GM10248 (cell line): ENCODE data around the gene LENEP.

Source experiments
- CTCF ChIA-PET: fragments of 300-600 bp; sonication (Branson Sonifier 250); formaldehyde crosslinking; extraction: SDS; loops from one replicate; lab custom pipeline; 2021; ENCODE audit warnings: antibody characterized with exemption; lab: Yijun Ruan, JAX
- POLR2A ChIA-PET: fragments of 350-650 bp; sonication (Branson Sonifier 250); formaldehyde crosslinking; extraction: SDS; loops from one replicate; lab custom pipeline; 2020; ENCODE audit warnings: antibody characterized with exemption; lab: Yijun Ruan, JAX
- DNase-seq: peaks from one replicate; pipeline ENCODE4 v3.0.0; 2012; ENCODE audit errors: extremely low spot score
- CTCF ChIP-seq: IDR thresholded peaks from 2 replicates; pipeline ENCODE4 v1.5.1; 2012; ENCODE audit warnings: mild to moderate bottlenecking, low read depth; ENCODE audit errors: extremely low read depth, missing control alignments, control extremely low read depth

Gene LENEP

DNA sequence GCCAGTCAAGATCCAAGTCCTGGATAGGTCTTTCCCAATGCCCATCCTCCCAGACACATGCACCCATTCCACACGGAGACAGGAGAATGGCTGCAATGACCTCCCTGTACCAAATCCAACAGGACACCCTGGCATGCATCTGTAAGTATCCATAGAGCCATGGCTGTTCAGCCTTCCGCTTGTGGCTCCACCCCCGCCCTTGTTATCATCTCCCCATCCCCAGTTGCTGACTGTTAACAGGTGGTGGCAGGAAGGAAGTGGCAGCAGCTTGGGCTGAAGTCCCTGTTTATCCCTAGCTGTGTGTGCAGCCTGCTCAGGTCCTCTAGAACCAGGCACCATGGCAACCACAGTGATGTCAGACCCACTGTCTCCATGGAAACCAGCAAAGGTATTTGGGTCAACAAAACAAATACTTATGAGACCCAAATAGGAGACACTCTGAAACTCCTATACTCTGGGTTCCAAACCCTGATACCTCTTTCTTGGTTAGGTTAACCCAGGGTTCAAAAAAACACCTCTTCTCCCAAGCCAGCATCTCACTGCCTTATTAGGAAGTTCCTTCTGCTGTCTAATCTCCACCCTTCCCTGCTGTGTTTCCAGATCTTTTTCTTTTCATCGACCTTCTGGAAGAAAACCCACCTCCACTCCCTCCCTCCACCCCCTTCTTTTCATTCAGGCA is 38.2 kb upstream of the LENEP start:
- DNase-seq: peak; percentile 69
- no peak for TF ChIP-seq CTCF
- ChIA-PET POLR2A (interaction anchor here (1.0 to 1.4 kb wide), 3 partner anchors 11 to 395 kb away, joined by 3 to 10 read pairs (median 3); no protein-coding TSS in a partner anchor), CTCF (interaction anchor here (0.7 to 5.2 kb wide), 17 partner anchors 10 to 285 kb away, joined by 3 to 22 read pairs (median 5); partner anchors contain the start of genes FLAD1 and SHC1)

- ChIA-PET CTCF (interaction anchor here (0.7 to 5.2 kb wide), 16 partner anchors 9 to 129 kb away, joined by 3 to 22 read pairs (median 6); partner anchors contain the start of genes FLAD1 and SHC1), POLR2A (interaction anchor here (1.0 to 1.4 kb wide), 3 partner anchors 12 to 396 kb away, joined by 3 to 10 read pairs (median 3); no protein-coding TSS in a partner anchor)
- TF ChIP-seq CTCF: peak; percentile 24
- DNase-seq: peak; percentile 92
These were observed 37.5 kb upstream of the LENEP start, which contains the start of gene PBXIP1 for GRCh38 chr1:154955718-154956543. Gene PBXIP1, minus strand, starts transcription at chr1:154956099. Its CDS starts 2,378 bp downstream, at chr1:154953721.

GRCh38 chr1:154956544-154956941 is 36.8 kb upstream of the LENEP start:
- ChIA-PET POLR2A (no interaction called here), CTCF (interaction anchor here (1.1 to 5.2 kb wide), 9 partner anchors 13 to 129 kb away, joined by 3 to 22 read pairs (median 6); partner anchors contain the start of genes FLAD1 and SHC1)
- DNase-seq: no peak
- no peak for TF ChIP-seq CTCF

DNA sequence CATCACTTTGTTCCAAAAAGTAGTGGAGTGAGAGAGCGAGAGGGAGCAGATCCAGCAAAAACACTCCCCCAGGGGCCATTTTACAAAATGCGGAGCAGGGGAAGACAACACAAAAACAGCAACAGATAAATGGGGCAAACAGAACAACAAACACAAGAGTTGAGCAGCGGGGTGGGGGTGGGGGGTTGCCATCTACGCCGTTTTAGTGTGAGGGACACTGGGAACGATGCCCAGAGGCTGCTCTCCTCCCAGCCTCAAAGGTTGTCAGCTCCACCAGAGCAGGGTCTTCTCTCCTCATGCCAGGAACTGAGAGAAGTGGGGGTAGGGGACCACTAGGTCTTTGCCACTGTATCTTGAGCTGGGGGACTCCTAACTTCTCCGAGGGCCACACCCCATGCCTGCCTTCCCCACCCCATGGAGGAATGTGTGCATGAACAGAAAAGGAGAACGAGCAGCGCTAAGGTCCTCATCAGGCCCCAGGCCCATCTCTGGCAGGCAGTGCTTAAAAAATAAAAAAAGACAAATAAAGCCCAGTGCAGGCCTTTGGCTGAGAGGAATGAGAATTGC is 36.2 kb upstream of the LENEP start:
- no peak for DNase-seq
- ChIA-PET POLR2A (interaction anchor here (1.4 kb wide), 1 partner anchor 17 kb away, joined by 3 read pairs; no protein-coding TSS in a partner anchor), CTCF (interaction anchor here (1.1 to 5.2 kb wide), 8 partner anchors 13 to 128 kb away, joined by 3 to 22 read pairs (median 6); partner anchors contain the start of genes FLAD1 and SHC1)
- TF ChIP-seq CTCF: no peak

- DNase-seq: no peak
- no peak for TF ChIP-seq CTCF
- ChIA-PET POLR2A (interaction anchor here (1.4 kb wide), 1 partner anchor 16 kb away, joined by 3 read pairs; no protein-coding TSS in a partner anchor), CTCF (interaction anchor here (2.5 to 5.2 kb wide), 2 partner anchors 41 to 60 kb away, joined by 15 to 22 read pairs; no protein-coding TSS in a partner anchor)
These were observed 35.4 kb upstream of the LENEP start for GRCh38 chr1:154958036-154958435.
